ENCODE measurements around the gene IL17RC.

The IL17RC gene

GRCh38 chr3:9889405-9889804 lies 27.5 kb upstream of the IL17RC start:
- H3K36me3 ChIP-seq (replicated peaks in 1 of 2; ENCODE audit: control insufficient read depth in 2 of 2, insufficient read depth in 2 of 2, low read length in 2 of 2), result peaks cover 14 to 28% of the 10 kb centered on the region in 2 donors
- H2AFZ ChIP-seq (ENCODE audit: low read length), result peak overlapping the region; percentile 94
- no peak overlapping the region for H2BK120ac ChIP-seq (ENCODE audit: low read depth, low read length)
- H3K14ac ChIP-seq (ENCODE audit: low read length), result no peak overlapping the region
- H2BK5ac ChIP-seq (ENCODE audit: low read length), result no peak overlapping the region
- no peak overlapping the region for H3K27ac ChIP-seq (replicated peaks; ENCODE audit: low read length)
- no peak overlapping the region for H2AK5ac ChIP-seq (ENCODE audit: low read depth, low read length)
- no peak overlapping the region for H3K4me3 ChIP-seq (ENCODE audit: low read length in 2 of 2)
- H3K9me3 ChIP-seq (replicated peaks in 1 of 2; ENCODE audit: control insufficient read depth in 2 of 2, insufficient read depth in 1 of 2, low read depth in 1 of 2, low read length in 2 of 2), result peaks cover 0 to 3% of the 10 kb centered on the region in 2 donors
- no peak overlapping the region for H3K18ac ChIP-seq (ENCODE audit: low read length)
- H2BK15ac ChIP-seq (ENCODE audit: low read length), result no peak overlapping the region
- H4K8ac ChIP-seq (ENCODE audit: low read depth, low read length), result no peak overlapping the region
- no peak overlapping the region for H4K91ac ChIP-seq (ENCODE audit: low read depth, low read length, poor library complexity)
- no peak overlapping the region for H3K4ac ChIP-seq (ENCODE audit: low read length)
- H3K23ac ChIP-seq (ENCODE audit: low read depth, low read length, poor library complexity), result no peak overlapping the region
- H2BK12ac ChIP-seq (ENCODE audit: low read length), result no peak overlapping the region
- no peak overlapping the region for H3K9ac ChIP-seq (ENCODE audit: low read depth, low read length, poor library complexity)
- peaks cover 5% of the 10 kb centered on the region for H3K79me1 ChIP-seq (ENCODE audit: low read depth, low read length)
- H3K4me1 ChIP-seq (ENCODE audit: control insufficient read depth in 2 of 2, insufficient read depth in 1 of 2, low read depth in 1 of 2, low read length in 2 of 2), result peaks cover 0 to 1% of the 10 kb centered on the region in 2 donors
- no peak overlapping the region for H3K4me2 ChIP-seq (ENCODE audit: insufficient read depth, low read length, poor library complexity, severe bottlenecking)
- H3K27me3 ChIP-seq (ENCODE audit: control insufficient read depth in 3 of 3, insufficient read depth in 3 of 3, low read depth in 1 of 3, low read length in 3 of 3), result peaks cover 0 to 8% (median 0%) of the 10 kb centered on the region in 3 experiments
- no CpG with 5 or more reads among the region's 5 CpGs for WGBS, 2 donors (ENCODE audit: extremely low coverage in 2 of 2, insufficient read length in 2 of 2, insufficient replicate concordance in 1 of 2)
- DNase-seq (ENCODE audit: low spot score), result no peak

DNA sequence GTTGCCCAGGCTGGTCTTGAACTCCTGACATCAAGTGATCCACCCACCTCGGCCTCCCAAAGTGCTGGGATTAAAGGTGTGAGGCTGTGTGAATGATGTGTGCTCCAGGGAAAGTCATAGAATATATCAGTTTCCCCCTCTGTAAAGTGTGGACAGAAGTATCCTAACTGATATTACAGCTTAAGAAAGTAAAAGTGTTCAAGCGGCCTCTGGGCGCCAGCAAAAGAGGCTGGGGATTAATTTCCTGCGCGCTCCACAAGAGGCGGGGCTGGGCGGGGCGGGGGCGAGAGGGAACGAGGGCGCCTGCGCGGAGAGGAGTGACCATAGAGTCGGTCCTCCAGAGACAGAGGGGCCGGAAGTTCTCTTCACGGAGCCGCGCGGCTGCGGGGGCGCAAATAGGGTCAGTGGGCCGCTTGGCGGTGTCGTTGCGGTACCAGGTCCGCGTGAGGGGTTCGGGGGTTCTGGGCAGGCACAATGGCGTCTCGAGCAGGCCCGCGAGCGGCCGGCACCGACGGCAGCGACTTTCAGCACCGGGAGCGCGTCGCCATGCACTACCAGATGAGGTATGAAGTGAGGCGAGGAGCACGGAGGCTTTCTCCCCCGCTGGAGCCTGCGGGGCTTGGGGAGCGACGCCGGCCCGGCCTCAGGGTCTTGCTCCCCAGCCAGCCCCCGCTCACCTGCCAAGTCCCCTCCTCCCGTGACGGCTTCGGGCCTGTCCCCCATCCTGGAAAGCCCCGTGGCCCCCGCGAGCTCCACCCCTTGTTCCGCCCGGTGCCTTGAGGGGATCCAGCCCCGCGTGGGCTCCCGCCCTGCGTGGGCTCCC lies 26.4 kb upstream of the IL17RC start, which contains the start of gene JAGN1:
Gene JAGN1 (plus strand): TSS at position 362 of the 823 bp plus-strand sequence. CDS start 113 bp downstream, at position 475.
- peak within 1 kb of the TSS; percentile 100 for H4K8ac ChIP-seq (ENCODE audit: low read depth, low read length)
- peak within 1 kb of the TSS; percentile 76 for H3K4me2 ChIP-seq (ENCODE audit: insufficient read depth, low read length, poor library complexity, severe bottlenecking)
- H3K4ac ChIP-seq (ENCODE audit: low read length), result peak within 1 kb of the TSS; percentile 89
- H3K79me1 ChIP-seq (ENCODE audit: low read depth, low read length), result peaks cover 5% of the 10 kb centered on the region
- H2BK15ac ChIP-seq (ENCODE audit: low read length), result no peak within 1 kb of the TSS
- peak within 1 kb of the TSS; percentile 94 for H2AFZ ChIP-seq (ENCODE audit: low read length)
- H3K9me3 ChIP-seq (replicated peaks in 1 of 2; ENCODE audit: control insufficient read depth in 2 of 2, insufficient read depth in 1 of 2, low read depth in 1 of 2, low read length in 2 of 2), result peaks cover 0 to 3% of the 10 kb centered on the region in 2 donors
- no peak within 1 kb of the TSS for H3K27ac ChIP-seq (replicated peaks; ENCODE audit: low read length)
- peak within 1 kb of the TSS; percentile 28 for H2BK120ac ChIP-seq (ENCODE audit: low read depth, low read length)
- peak within 1 kb of the TSS; percentile 84 for H3K14ac ChIP-seq (ENCODE audit: low read length)
- H3K4me3 ChIP-seq (ENCODE audit: low read length in 2 of 2), result peak within 1 kb of the TSS; percentile 98 to 99
- H3K36me3 ChIP-seq (replicated peaks in 1 of 2; ENCODE audit: control insufficient read depth in 2 of 2, insufficient read depth in 2 of 2, low read length in 2 of 2), result peaks cover 14 to 34% of the 10 kb centered on the region in 2 donors
- peak within 1 kb of the TSS; percentile 60 for H2AK5ac ChIP-seq (ENCODE audit: low read depth, low read length)
- peaks cover 0 to 8% (median 0%) of the 10 kb centered on the region in 3 experiments for H3K27me3 ChIP-seq (ENCODE audit: control insufficient read depth in 3 of 3, insufficient read depth in 3 of 3, low read depth in 1 of 3, low read length in 3 of 3)
- no peak within 1 kb of the TSS for H2BK12ac ChIP-seq (ENCODE audit: low read length)
- peak; percentile 92 for DNase-seq (ENCODE audit: low spot score)
- H3K9ac ChIP-seq (ENCODE audit: low read depth, low read length, poor library complexity), result peak within 1 kb of the TSS; percentile 100
- peaks cover 0 to 1% of the 10 kb centered on the region in 2 donors for H3K4me1 ChIP-seq (ENCODE audit: control insufficient read depth in 2 of 2, insufficient read depth in 1 of 2, low read depth in 1 of 2, low read length in 2 of 2)
- H3K23ac ChIP-seq (ENCODE audit: low read depth, low read length, poor library complexity), result peak within 1 kb of the TSS; percentile 100
- no peak within 1 kb of the TSS for H4K91ac ChIP-seq (ENCODE audit: low read depth, low read length, poor library complexity)
- H2BK5ac ChIP-seq (ENCODE audit: low read length), result peak within 1 kb of the TSS; percentile 83
- peak within 1 kb of the TSS; percentile 99 for H3K18ac ChIP-seq (ENCODE audit: low read length)
- WGBS, 2 donors (ENCODE audit: extremely low coverage in 2 of 2, insufficient read length in 2 of 2, insufficient replicate concordance in 1 of 2), result no CpG with 5 or more reads among the region's 62 CpGs

- WGBS, 2 donors (ENCODE audit: extremely low coverage in 2 of 2, insufficient read length in 2 of 2, insufficient replicate concordance in 1 of 2), result no CpG with 5 or more reads among the region's 12 CpGs
- H3K4me3 ChIP-seq (ENCODE audit: low read length in 2 of 2), result peak overlapping the region; percentile 98 to 99
- no peak for DNase-seq (ENCODE audit: low spot score)
- peak overlapping the region; percentile 76 for H3K4me2 ChIP-seq (ENCODE audit: insufficient read depth, low read length, poor library complexity, severe bottlenecking)
- H3K23ac ChIP-seq (ENCODE audit: low read depth, low read length, poor library complexity), result peak overlapping the region; percentile 100
- peaks cover 5% of the 10 kb centered on the region for H3K79me1 ChIP-seq (ENCODE audit: low read depth, low read length)
- H3K4me1 ChIP-seq (ENCODE audit: control insufficient read depth in 2 of 2, insufficient read depth in 1 of 2, low read depth in 1 of 2, low read length in 2 of 2), result peaks cover 0 to 1% of the 10 kb centered on the region in 2 donors
- H3K36me3 ChIP-seq (replicated peaks in 1 of 2; ENCODE audit: control insufficient read depth in 2 of 2, insufficient read depth in 2 of 2, low read length in 2 of 2), result peaks cover 14 to 38% of the 10 kb centered on the region in 2 donors
- peak overlapping the region; percentile 28 for H2BK120ac ChIP-seq (ENCODE audit: low read depth, low read length)
- peak overlapping the region; percentile 83 for H2BK5ac ChIP-seq (ENCODE audit: low read length)
- H4K91ac ChIP-seq (ENCODE audit: low read depth, low read length, poor library complexity), result no peak overlapping the region
- peaks cover 0 to 8% (median 0%) of the 10 kb centered on the region in 3 experiments for H3K27me3 ChIP-seq (ENCODE audit: control insufficient read depth in 3 of 3, insufficient read depth in 3 of 3, low read depth in 1 of 3, low read length in 3 of 3)
- H3K18ac ChIP-seq (ENCODE audit: low read length), result peak overlapping the region; percentile 99
- no peak overlapping the region for H2BK12ac ChIP-seq (ENCODE audit: low read length)
- H4K8ac ChIP-seq (ENCODE audit: low read depth, low read length), result no peak overlapping the region
- H3K14ac ChIP-seq (ENCODE audit: low read length), result peak overlapping the region; percentile 84
- H2BK15ac ChIP-seq (ENCODE audit: low read length), result no peak overlapping the region
- H3K9ac ChIP-seq (ENCODE audit: low read depth, low read length, poor library complexity), result peak overlapping the region; percentile 100
- no peak overlapping the region for H3K4ac ChIP-seq (ENCODE audit: low read length)
- peaks cover 0 to 3% of the 10 kb centered on the region in 2 donors for H3K9me3 ChIP-seq (replicated peaks in 1 of 2; ENCODE audit: control insufficient read depth in 2 of 2, insufficient read depth in 1 of 2, low read depth in 1 of 2, low read length in 2 of 2)
- H2AK5ac ChIP-seq (ENCODE audit: low read depth, low read length), result peak overlapping the region; percentile 60
- H3K27ac ChIP-seq (replicated peaks; ENCODE audit: low read length), result no peak overlapping the region
- peak overlapping the region; percentile 94 for H2AFZ ChIP-seq (ENCODE audit: low read length)
These were observed 25.8 kb upstream of the IL17RC start for GRCh38 chr3:9891072-9891622.

- H3K36me3 ChIP-seq (replicated peaks in 1 of 2; ENCODE audit: control insufficient read depth in 2 of 2, insufficient read depth in 2 of 2, low read length in 2 of 2), result peaks cover 14 to 40% of the 10 kb centered on the region in 2 donors
- no peak overlapping the region for H4K91ac ChIP-seq (ENCODE audit: low read depth, low read length, poor library complexity)
- no peak overlapping the region for H2BK12ac ChIP-seq (ENCODE audit: low read length)
- H3K9me3 ChIP-seq (replicated peaks in 1 of 2; ENCODE audit: control insufficient read depth in 2 of 2, insufficient read depth in 1 of 2, low read depth in 1 of 2, low read length in 2 of 2), result peaks cover 0 to 3% of the 10 kb centered on the region in 2 donors
- peaks cover 0 to 5% (median 0%) of the 10 kb centered on the region in 3 experiments for H3K27me3 ChIP-seq (ENCODE audit: control insufficient read depth in 3 of 3, insufficient read depth in 3 of 3, low read depth in 1 of 3, low read length in 3 of 3)
- H2AK5ac ChIP-seq (ENCODE audit: low read depth, low read length), result no peak overlapping the region
- H2BK120ac ChIP-seq (ENCODE audit: low read depth, low read length), result no peak overlapping the region
- no peak overlapping the region for H2BK5ac ChIP-seq (ENCODE audit: low read length)
- no peak overlapping the region for H3K4me2 ChIP-seq (ENCODE audit: insufficient read depth, low read length, poor library complexity, severe bottlenecking)
- no peak overlapping the region for H3K23ac ChIP-seq (ENCODE audit: low read depth, low read length, poor library complexity)
- H3K27ac ChIP-seq (replicated peaks; ENCODE audit: low read length), result no peak overlapping the region
- H3K4me1 ChIP-seq (ENCODE audit: control insufficient read depth in 2 of 2, insufficient read depth in 1 of 2, low read depth in 1 of 2, low read length in 2 of 2), result peaks cover 0 to 1% of the 10 kb centered on the region in 2 donors
- H3K4ac ChIP-seq (ENCODE audit: low read length), result no peak overlapping the region
- H3K9ac ChIP-seq (ENCODE audit: low read depth, low read length, poor library complexity), result no peak overlapping the region
- no peak overlapping the region for H3K14ac ChIP-seq (ENCODE audit: low read length)
- no CpG with 5 or more reads among the region's 1 CpG for WGBS, 2 donors (ENCODE audit: extremely low coverage in 2 of 2, insufficient read length in 2 of 2, insufficient replicate concordance in 1 of 2)
- H4K8ac ChIP-seq (ENCODE audit: low read depth, low read length), result no peak overlapping the region
- H2AFZ ChIP-seq (ENCODE audit: low read length), result no peak overlapping the region
- DNase-seq (ENCODE audit: low spot score), result no peak
- H3K4me3 ChIP-seq (ENCODE audit: low read length in 2 of 2), result no peak overlapping the region
- H3K79me1 ChIP-seq (ENCODE audit: low read depth, low read length), result peaks cover 5% of the 10 kb centered on the region
- H3K18ac ChIP-seq (ENCODE audit: low read length), result no peak overlapping the region
- no peak overlapping the region for H2BK15ac ChIP-seq (ENCODE audit: low read length)
These were observed 23.2 kb upstream of the IL17RC start for GRCh38 chr3:9893739-9894138.
